HEK293 (cell line): ENCODE results near the gene SLC38A8.
A peak's percentile ranks its signal among the peaks of the same experiment; 100 is the strongest.

Source experiments
- CTCF ChIA-PET: fragments of 350-600 bp; formaldehyde crosslinking; extraction: SDS; loops from one replicate; lab custom pipeline; 2021; ENCODE audit warnings: antibody characterized with exemption; lab: Yijun Ruan, JAX
- POLR2A ChIA-PET: fragments of 300-600 bp; formaldehyde crosslinking; extraction: SDS; loops from one replicate; lab custom pipeline; 2020; ENCODE audit warnings: antibody characterized with exemption, inconsistent platforms; lab: Yijun Ruan, JAX
- H3K27ac ChIP-seq: fragments of 200-500 bp; sonication (Bioruptor generic); 2 replicates; pipeline ENCODE4 v1.5.1; 2014; ENCODE audit warnings: low read depth, low read length, control low read depth, inconsistent platforms; ENCODE audit errors: extremely low read depth
- H3K36me3 ChIP-seq, 2 experiments: fragments of 200-500 bp in 1 of 2; sonication (Bioruptor generic) in 1 of 2; 1 replicate in 1 of 2; 2 replicates in 1 of 2; pipeline ENCODE4 v1.5.1; 2014 to 2017; ENCODE audit warnings: inconsistent platforms in 2 of 2, low read length in 2 of 2; ENCODE audit not compliant: control insufficient read depth in 2 of 2, insufficient read depth in 1 of 2
- H3K4me1 ChIP-seq: fragments of 200-500 bp; sonication (Bioruptor generic); 2 replicates; pipeline ENCODE4 v1.5.1; 2014; ENCODE audit warnings: mild to moderate bottlenecking, low read length, inconsistent platforms; ENCODE audit not compliant: control insufficient read depth, insufficient read depth
- H3K4me3 ChIP-seq: 2 replicates; pipeline ENCODE4 v1.5.1; 2011; ENCODE audit warnings: low read depth, mild to moderate bottlenecking, control low read depth, low read length, moderate library complexity
- H3K9me3 ChIP-seq: fragments of 200-500 bp; sonication (Bioruptor generic); 2 replicates; pipeline ENCODE4 v1.5.1; 2014; ENCODE audit warnings: low read depth, low read length, inconsistent platforms; ENCODE audit not compliant: control insufficient read depth, insufficient read depth
- EGR2 ChIP-seq: fragments of 450-650 bp; formaldehyde crosslinking; IDR thresholded peaks from 2 replicates; pipeline ENCODE4 v1.5.1; 2016; ENCODE audit warnings: low read depth, missing biosample characterization, missing genetic modification characterization
- FEZF1 ChIP-seq: fragments of 450-650 bp; formaldehyde crosslinking; IDR thresholded peaks from 2 replicates; pipeline ENCODE4 v1.5.1; 2016; ENCODE audit warnings: missing biosample characterization, missing genetic modification characterization
- KLF10 ChIP-seq: fragments of 450-650 bp; IDR thresholded peaks from 2 replicates; pipeline ENCODE4 v1.5.1; 2018; ENCODE audit warnings: missing biosample characterization, mild to moderate bottlenecking, missing genetic modification characterization
- RBAK ChIP-seq: fragments of 450-650 bp; formaldehyde crosslinking; IDR thresholded peaks from 2 replicates; pipeline ENCODE4 v1.5.1; 2016; ENCODE audit warnings: missing biosample characterization, missing genetic modification characterization
- SCRT2 ChIP-seq: fragments of 450-650 bp; formaldehyde crosslinking; IDR thresholded peaks from 2 replicates; pipeline ENCODE4 v1.5.1; 2016; ENCODE audit warnings: missing biosample characterization, missing genetic modification characterization
- YY1 ChIP-seq: fragments of 450-650 bp; formaldehyde crosslinking; IDR thresholded peaks from 2 replicates; pipeline ENCODE4 v1.5.1; 2018; ENCODE audit warnings: missing biosample characterization, missing genetic modification characterization
- ZBTB49 ChIP-seq: fragments of 450-650 bp; formaldehyde crosslinking; IDR thresholded peaks from 2 replicates; pipeline ENCODE4 v1.5.1; 2016; ENCODE audit warnings: missing biosample characterization, missing genetic modification characterization, low read depth
- ZFHX2 ChIP-seq: fragments of 450-650 bp; formaldehyde crosslinking; conservative IDR thresholded peaks from 2 replicates; pipeline ENCODE4 v1.5.1; 2016; ENCODE audit warnings: missing biosample characterization, missing genetic modification characterization
- ZNF155 ChIP-seq: fragments of 450-650 bp; formaldehyde crosslinking; IDR thresholded peaks from 2 replicates; pipeline ENCODE4 v1.5.1; 2016; ENCODE audit warnings: missing biosample characterization, missing genetic modification characterization
- ZNF175 ChIP-seq: fragments of 450-650 bp; formaldehyde crosslinking; IDR thresholded peaks from 2 replicates; pipeline ENCODE4 v1.5.1; 2016; ENCODE audit warnings: missing biosample characterization, missing genetic modification characterization
- ZNF19 ChIP-seq: fragments of 450-650 bp; formaldehyde crosslinking; IDR thresholded peaks from 2 replicates; pipeline ENCODE4; 2016; ENCODE audit warnings: missing biosample characterization, missing genetic modification characterization, low read depth
- ZNF335 ChIP-seq: fragments of 450-650 bp; formaldehyde crosslinking; conservative IDR thresholded peaks from 2 replicates; pipeline ENCODE4 v1.5.1; 2016; ENCODE audit warnings: missing biosample characterization, missing genetic modification characterization
- ZNF571 ChIP-seq: fragments of 450-650 bp; formaldehyde crosslinking; IDR thresholded peaks from 2 replicates; pipeline ENCODE4 v1.5.0; 2017; ENCODE audit warnings: missing biosample characterization, missing genetic modification characterization
- ZNF600 ChIP-seq: fragments of 450-650 bp; formaldehyde crosslinking; IDR thresholded peaks from 2 replicates; pipeline ENCODE4 v1.5.1; 2016; ENCODE audit warnings: missing biosample characterization, missing genetic modification characterization
- ZNF658 ChIP-seq: fragments of 450-650 bp; formaldehyde crosslinking; IDR thresholded peaks from 2 replicates; pipeline ENCODE4; 2016; ENCODE audit warnings: missing biosample characterization, missing genetic modification characterization
- ZNF776 ChIP-seq: fragments of 450-650 bp; formaldehyde crosslinking; IDR thresholded peaks from 2 replicates; pipeline ENCODE4 v1.5.0; 2017; ENCODE audit warnings: missing biosample characterization, missing genetic modification characterization, borderline replicate concordance
- ZNF792 ChIP-seq: fragments of 450-650 bp; formaldehyde crosslinking; IDR thresholded peaks from 2 replicates; pipeline ENCODE4 v1.5.1; 2016; ENCODE audit warnings: missing biosample characterization, missing genetic modification characterization
- ZSCAN23 ChIP-seq: fragments of 450-650 bp; formaldehyde crosslinking; IDR thresholded peaks from 2 replicates; pipeline ENCODE4 v1.5.1; 2016; ENCODE audit warnings: missing biosample characterization, missing genetic modification characterization

SLC38A8 gene

GRCh38 chr16:84032458-84033178 lies 10.0 kb downstream of the SLC38A8 start (continued):
- TF ChIP-seq ZBTB49 (tag by site-specific recombination): no peak
- TF ChIP-seq ZNF658: no peak
- TF ChIP-seq ZNF792 (tag by site-specific recombination): no peak

GRCh38 chr16:84031556-84031955 lies 11.0 kb downstream of the SLC38A8 start:
- Histone ChIP-seq H3K4me1 (no peaks in the 10 kb centered on the region), H3K9me3 (no peaks in the 10 kb centered on the region), H3K27ac (no peak overlapping the region), H3K4me3 (no peak overlapping the region), H3K36me3 (no peaks in the 10 kb centered on the region)
- no peak for TF ChIP-seq ZNF175 (tag by site-specific recombination)
- no peak for TF ChIP-seq RBAK
- TF ChIP-seq ZNF776: no peak
- TF ChIP-seq ZSCAN23 (tag by site-specific recombination): no peak
- TF ChIP-seq ZNF571: no peak
- TF ChIP-seq ZNF19: no peak
- no peak for TF ChIP-seq SCRT2
- no peak for TF ChIP-seq YY1 (tag by site-specific recombination)
- TF ChIP-seq KLF10 (tag by site-specific recombination): no peak
- no peak for TF ChIP-seq FEZF1 (tag by site-specific recombination)
- no peak for TF ChIP-seq ZNF155 (tag by site-specific recombination)
- CTCF ChIA-PET: interaction anchor here (0.6 to 1.6 kb wide), 2 partner anchors 31 to 59 kb away, joined by 4 to 5 read pairs; no protein-coding TSS in a partner anchor
- POLR2A ChIA-PET: no interaction called here

- Histone ChIP-seq H3K9me3 (no peaks in the 10 kb centered on the region), H3K4me1 (no peaks in the 10 kb centered on the region), H3K27ac (no peak overlapping the region), H3K36me3 (no peaks in the 10 kb centered on the region), H3K4me3 (no peak overlapping the region)
- TF ChIP-seq ZFHX2: 0 out of 2 replicates have a peak, but pooled peaks have one; percentile 9
- peak; percentile 24; the same call in 1 of the 2 replicates for TF ChIP-seq EGR2 (tag by site-specific recombination)
- TF ChIP-seq ZNF335 (tag by site-specific recombination): no peak
- ChIA-PET CTCF (interaction anchor here (0.7 kb wide), 1 partner anchor 1175 kb away, joined by 3 read pairs; no protein-coding TSS in a partner anchor), POLR2A (no interaction called here)
Measured at GRCh38 chr16:84029297-84030047, 13.1 kb downstream of the SLC38A8 start.

GRCh38 chr16:84027625-84028024 lies 15.0 kb downstream of the SLC38A8 start:
- ChIA-PET CTCF (interaction anchor here (0.7 to 1.8 kb wide), 3 partner anchors 16 to 38 kb away, joined by 5 to 8 read pairs (median 5); no protein-coding TSS in a partner anchor), POLR2A (no interaction called here)
- no peaks in the 10 kb centered on the region for H3K9me3 ChIP-seq
- H3K4me3 ChIP-seq: no peak overlapping the region
- no peaks in the 10 kb centered on the region for H3K36me3 ChIP-seq
- no peak overlapping the region for H3K27ac ChIP-seq
- no peaks in the 10 kb centered on the region for H3K4me1 ChIP-seq
- no peak for TF ChIP-seq ZNF600 (tag by site-specific recombination)
